Measurements from ENCODE around the gene ATXN10.
"Not testable (repeated sequence)": the region's sequence is repeated elsewhere in the genome, so short reads cannot be mapped to it uniquely, and the experiment has no call there.

Gene ATXN10

DNA sequence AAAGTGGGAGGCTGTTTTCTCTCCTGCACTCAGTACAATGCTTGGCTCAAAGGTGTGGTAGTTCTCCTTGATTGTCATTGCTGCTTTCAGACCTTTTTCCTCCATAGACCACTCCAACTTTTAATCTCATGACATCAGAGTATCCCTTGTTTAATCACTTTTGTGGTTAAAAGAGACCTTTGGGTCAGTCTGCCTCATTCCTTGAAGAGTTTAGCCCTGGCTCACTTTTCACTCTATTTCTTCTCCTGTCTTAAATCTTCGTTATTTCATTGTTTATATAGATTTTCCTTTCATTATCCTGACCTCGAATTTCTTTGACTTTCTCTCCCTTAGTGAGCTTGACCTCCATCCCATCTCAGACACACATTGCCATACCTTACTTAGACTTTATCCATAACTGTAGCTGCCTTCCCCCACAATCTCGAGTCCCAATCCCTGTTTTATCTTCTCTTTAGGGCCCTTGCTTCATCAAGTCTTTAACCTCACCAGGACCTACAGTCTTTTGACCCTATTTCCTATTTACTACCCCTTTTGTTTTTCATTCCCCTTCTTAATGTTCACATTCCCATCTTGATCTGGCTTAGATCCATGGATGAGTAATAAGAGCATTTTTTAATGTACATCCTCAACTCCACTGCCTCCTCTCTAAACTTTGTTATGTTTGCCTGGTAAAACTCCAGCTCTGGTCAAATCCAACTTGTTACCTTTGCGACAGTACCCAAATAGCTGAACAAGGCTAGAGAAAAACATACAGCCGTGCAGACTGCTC lies 9.5 kb downstream of the ATXN10 start:
- DNase-seq = no peak

GRCh38 chr22:45682064-45682463 lies 10.4 kb downstream of the ATXN10 start:
- no peak for DNase-seq

GRCh38 chr22:45682773-45683172 lies 11.1 kb downstream of the ATXN10 start:
- DNase-seq = not testable (repeated sequence)

- no peak for DNase-seq
These were observed 11.6 kb downstream of the ATXN10 start for GRCh38 chr22:45683248-45683647.

DNA sequence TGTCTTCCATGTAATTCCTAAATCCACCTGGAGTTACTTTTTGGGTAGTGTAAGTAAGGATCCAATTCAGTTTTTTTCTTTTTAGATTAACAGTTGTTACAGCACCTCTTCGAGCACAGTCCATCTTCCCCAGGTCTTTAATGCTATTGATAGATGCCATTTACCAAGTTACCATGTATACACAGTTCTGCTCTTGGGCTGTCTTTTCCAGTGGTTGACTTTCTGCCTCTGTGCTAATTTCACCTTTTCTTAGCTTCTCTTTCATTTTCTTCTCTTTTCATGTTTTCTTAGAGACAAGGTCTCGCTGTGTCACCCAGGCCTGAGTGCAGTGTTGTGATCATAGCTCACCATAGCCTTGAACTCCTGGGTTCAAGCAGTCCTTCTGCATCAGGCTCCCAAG lies 12.0 kb downstream of the ATXN10 start:
- no peak for DNase-seq

- no peak for DNase-seq
These were observed 12.5 kb downstream of the ATXN10 start for GRCh38 chr22:45684169-45684568.

- DNase-seq = no peak
These were observed 13.3 kb downstream of the ATXN10 start for GRCh38 chr22:45684752-45685574.

DNA sequence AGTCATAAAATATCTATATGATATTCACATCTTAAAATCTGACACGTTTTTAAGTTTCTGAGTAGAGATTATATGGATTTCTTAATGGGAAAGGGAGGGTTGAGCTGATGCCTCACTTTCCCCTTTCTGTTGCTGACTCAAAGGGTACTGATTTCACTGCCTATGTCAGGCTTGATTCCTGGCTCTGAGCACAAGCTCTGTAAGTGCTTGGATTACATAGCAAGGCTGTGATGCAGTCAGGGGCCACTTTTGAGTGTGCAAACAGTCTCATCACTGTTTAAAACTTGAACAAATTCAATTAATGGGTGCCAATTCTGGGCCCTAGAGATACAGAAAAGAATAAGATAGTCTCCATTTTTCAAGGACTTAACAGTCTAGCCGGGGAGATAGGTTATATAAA lies 14.4 kb downstream of the ATXN10 start:
- no peak for DNase-seq

DNA sequence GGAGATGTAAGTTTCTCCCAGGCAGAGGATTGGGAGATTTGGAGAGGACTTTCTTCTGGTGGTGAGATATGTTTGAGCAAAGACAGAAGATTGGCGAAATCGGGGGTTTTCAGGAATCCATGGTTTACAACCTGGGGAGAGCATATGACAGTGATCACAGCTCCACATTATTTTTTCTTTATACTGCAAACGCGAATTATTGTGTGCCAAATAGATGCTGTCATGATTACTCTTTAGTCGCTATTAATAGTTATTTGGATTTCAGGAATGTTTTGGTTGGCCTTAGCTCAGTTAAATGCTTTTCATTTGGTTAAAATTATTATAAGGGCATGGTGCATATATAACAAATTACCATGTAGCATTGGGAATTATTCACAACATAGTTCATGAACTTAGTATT lies 15.2 kb downstream of the ATXN10 start:
- DNase-seq = no peak

GRCh38 chr22:45688600-45689080 lies 17.0 kb downstream of the ATXN10 start:
- no peak for DNase-seq

DNA sequence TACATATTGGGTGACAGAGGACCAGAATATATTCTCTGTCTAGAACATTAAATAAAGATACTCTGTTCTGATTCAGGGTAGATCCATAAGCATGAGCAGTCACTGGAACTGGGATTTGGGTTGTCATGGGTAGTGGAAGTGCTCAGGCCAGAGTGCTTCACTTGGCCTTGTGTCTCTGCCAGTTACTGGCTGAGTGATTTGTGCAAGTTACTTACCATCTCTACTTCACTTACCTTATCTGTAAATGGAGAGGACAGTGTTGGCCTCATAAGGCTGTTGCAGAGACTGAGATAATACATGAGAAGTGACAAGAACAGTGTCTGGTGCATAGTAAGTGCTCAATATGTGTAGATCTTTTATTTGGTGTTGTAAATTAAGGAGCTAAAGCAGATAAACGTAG lies 17.6 kb downstream of the ATXN10 start:
- no peak for DNase-seq

DNA sequence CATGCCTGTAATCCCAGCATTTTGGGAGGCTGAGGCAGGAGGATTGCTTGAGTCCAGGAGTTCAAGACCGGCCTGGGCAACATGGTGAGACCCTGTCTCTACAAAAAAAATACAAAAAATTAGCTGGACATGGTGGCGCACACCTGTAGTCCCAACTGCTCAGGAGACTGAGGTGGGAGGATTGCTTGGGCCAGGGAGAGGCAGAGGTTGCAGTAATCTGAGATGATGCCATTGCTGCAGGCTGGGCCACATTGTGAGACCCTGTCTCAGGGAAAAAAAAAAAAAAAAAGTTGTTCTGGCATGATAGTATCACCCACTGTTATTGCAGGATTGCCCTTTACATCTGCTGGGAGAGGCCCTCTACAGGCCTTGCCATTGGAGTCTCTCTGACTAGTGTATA lies 18.4 kb downstream of the ATXN10 start:
- DNase-seq = no peak

GRCh38 chr22:45692549-45692948 lies 20.9 kb downstream of the ATXN10 start:
- no peak for DNase-seq

DNA sequence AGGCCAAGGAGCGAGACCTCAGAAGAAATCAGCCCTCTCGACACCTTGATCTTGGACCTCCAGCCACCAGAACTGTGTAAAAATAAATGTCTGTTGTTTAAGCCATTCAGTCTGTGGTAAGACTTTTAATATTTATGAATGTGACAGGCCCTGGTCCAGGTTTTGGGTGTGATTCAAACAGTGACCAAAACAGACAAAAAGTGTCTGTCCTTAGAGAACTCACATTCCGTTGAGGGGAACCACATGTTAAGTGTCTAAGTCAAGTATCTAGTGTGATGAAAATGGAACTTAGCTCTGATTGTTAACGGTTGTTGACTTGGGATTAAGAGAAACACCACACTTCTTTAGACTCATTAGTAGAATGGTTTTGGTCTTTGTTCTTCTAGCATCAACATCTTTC lies 22.2 kb downstream of the ATXN10 start:
- DNase-seq = no peak

DNA sequence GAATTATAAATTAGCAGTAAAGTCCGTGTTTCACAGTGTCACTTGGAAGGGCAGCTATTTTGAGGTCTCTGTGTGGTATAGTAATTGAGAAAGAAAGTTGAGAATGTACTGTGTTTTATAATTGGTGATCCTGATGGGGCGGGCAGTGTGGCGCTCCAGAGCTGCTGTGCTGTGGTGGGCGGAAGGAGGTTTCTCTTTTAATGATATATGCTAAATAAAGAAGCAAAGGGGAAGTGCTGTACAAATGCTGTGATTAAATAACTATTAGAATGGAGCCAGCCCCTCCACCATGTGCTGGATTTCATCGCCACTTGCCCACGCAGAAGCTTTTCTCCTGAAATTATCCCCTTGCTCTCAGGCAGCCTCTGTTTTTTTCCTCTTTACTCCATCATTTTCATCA lies 24.6 kb downstream of the ATXN10 start:
- DNase-seq = no peak

DNA sequence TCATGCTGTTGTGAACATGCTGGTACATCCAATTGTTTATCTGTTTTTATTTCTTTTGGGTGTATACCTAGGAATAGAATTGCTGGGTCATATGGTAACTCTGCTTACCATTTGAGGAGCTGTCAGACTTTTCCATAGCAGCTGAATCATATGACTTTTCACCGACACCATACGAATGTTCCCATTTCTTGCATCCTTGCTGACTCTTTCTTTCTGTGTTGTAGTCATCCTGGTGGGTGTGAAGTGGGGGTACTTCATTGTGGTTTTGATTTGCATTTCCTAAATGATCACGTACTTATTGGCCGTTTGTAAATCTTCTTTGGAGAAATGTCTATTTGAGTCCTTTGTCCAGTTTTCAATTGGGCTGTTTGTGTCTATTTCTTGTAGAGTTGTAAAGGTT lies 26.5 kb downstream of the ATXN10 start:
- no peak for DNase-seq

DNA sequence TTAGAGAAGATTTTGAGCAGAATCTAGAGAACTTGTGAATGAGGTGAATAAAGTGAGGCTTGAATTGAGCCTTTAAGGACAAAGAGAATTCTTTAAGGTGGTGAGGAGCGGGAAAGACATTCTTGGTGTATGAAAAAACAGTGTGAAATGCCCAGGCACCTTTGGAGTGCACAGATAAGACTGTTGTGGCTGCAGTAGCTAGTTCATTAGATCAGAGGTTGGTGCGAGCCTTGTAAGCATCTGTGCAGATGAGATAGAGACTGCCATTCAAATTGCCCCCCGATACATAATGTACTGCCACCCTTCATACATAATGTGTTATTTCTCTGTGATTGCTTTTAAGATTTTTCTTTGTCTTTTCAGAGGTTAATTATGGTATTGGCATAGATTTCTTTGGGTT lies 31.3 kb downstream of the ATXN10 start:
- DNase-seq = no peak

- no peak for DNase-seq
These were observed 32.1 kb downstream of the ATXN10 start for GRCh38 chr22:45703758-45704157.

DNA sequence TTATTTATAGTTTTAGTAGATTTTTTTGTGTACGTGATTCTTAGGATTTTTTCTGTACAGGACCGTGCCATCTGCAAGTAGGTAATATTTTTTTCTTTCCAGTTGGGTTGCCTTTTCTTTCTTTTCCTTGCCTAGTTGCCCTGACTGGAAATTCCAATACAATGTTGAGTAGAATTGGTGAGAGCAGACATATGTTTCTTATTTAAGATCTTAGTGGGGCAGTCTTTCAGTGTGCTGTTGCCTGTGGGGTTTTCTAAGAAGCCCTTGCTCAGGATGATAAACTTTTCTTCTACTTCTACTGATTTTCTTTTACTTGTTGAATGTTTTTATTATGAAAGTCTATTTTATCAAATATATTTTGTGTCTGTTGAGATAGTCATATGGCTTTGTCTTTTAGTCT lies 33.0 kb downstream of the ATXN10 start:
- DNase-seq = no peak

DNA sequence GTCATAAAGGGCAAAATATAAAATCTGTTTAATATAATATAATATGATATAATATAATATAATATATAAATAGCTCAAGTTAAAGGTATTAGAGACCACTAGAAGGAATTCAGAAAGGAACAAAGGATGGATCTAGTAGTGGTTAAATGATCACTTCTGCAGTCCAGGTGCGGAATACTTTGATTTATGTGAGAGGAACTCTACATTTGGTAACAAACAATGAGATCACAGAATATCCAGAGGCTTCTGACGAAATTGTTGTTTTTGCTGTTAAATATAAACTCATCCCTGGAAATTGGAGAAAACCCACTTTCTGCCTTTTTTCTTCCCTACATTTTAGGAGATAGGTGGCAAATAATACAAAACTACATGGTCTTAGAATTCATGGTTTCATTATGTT lies 36.0 kb downstream of the ATXN10 start:
- DNase-seq = no peak

DNA sequence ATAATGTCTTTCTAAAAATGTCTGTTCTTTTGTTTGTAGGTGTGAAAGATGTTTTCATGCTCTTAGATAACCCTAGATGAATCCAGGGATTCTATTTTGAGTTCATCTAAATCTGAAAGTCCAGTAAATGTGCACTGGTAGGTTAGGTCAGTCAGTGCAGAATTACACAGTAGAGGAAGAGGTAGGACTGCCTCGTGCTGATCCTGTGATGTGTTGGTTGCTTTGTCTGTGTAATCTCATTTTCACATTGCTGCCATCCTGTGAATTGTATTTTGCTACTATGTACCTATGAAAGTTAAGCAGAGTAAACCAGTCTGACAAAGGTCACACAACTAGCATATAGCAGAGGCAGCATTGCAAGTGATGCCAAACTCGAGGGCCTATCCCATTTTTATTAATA lies 36.5 kb downstream of the ATXN10 start:
- no peak for DNase-seq

GRCh38 chr22:45709060-45709739 lies 37.6 kb downstream of the ATXN10 start:
- no peak for DNase-seq

GRCh38 chr22:45709866-45710265 lies 38.2 kb downstream of the ATXN10 start:
- no peak for DNase-seq

DNA sequence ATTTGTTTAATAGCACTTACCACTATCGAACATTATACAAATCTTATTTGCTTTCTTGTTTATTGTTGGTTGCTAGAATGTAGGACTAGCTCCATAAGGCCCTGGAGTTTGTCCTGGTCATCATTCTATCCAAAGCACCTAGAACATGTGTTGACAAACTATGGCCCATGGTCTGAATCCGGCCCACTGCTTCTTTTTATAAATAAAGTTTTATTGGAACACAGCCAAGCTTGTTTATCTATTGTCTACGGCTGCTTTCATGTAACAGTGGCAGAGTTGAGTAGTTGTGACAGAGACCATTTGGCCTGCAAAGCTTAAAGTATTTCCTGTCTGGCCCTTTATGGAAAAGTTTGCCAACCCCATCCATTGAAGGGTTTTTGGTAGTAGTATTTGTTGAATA lies 38.8 kb downstream of the ATXN10 start:
- DNase-seq = no peak
